ENCODE data around the gene NTM.

DNA sequence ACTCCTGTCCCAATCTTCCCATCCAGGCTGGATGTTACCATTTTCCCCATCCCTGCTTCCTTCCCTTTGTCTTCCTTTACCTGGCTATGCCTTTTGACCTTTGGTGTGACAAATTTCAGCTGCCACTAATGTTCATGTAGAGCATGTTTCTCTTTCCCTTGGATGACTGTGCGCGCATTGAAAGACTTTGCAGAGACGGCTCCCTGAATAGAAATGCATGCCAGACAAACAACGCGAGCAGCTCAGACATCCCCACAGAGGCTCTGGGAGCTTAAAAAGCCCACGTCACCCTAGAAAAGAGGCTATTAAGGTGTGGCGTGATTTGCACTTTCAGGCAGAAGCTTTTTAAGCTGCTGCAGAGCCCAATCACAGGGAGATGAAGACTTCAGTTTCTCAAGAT lies 202.0 kb downstream of the NTM start:
- TF ChIP-seq, protein P1, sequence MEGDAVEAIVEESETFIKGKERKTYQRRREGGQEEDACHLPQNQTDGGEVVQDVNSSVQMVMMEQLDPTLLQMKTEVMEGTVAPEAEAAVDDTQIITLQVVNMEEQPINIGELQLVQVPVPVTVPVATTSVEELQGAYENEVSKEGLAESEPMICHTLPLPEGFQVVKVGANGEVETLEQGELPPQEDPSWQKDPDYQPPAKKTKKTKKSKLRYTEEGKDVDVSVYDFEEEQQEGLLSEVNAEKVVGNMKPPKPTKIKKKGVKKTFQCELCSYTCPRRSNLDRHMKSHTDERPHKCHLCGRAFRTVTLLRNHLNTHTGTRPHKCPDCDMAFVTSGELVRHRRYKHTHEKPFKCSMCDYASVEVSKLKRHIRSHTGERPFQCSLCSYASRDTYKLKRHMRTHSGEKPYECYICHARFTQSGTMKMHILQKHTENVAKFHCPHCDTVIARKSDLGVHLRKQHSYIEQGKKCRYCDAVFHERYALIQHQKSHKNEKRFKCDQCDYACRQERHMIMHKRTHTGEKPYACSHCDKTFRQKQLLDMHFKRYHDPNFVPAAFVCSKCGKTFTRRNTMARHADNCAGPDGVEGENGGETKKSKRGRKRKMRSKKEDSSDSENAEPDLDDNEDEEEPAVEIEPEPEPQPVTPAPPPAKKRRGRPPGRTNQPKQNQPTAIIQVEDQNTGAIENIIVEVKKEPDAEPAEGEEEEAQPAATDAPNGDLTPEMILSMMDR (IDR thresholded peaks at IDR 0.05; ENCODE audit: low read depth, low read length), result no peak
- no peak for TF ChIP-seq EZH2phosphoT487 (IDR thresholded peaks at IDR 0.05; ENCODE audit: low read depth)

All from OCI-LY3 (cell line).